ENCODE measurements around the gene SRSF4. TPM values are rescaled to one million over a fixed set of nuclear protein-coding genes. Genes with fewer than 3 reads are reported as not detected.
"Not testable (repeated sequence)": the region's sequence is repeated elsewhere in the genome, so short reads cannot be mapped to it uniquely, and the experiment has no call there.

The SRSF4 gene
- total and polyA plus RNA-seq, 2 experiments from 2014 or later: 45.0 to 60.8 TPM

DNA sequence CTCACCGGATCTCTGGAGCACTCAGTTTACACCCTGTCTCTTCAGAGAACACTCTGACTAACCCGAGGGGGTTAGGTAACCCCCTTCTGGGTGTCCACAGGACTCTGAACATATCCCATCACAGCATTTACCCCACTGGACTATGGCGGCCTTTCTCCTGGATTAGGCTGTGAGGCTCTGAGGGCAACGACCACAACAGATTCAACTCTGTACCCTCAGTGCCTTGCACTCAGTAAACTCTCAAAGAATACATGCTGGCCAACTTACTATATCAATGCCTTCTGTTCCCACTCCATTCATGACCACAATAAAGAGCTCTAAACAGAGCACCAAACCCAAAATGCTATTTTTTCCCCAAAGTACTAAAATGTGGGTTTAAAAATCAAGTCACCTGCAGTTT, 43.7 kb upstream of the SRSF4 start:
- H3F3A ChIP-seq (ENCODE audit: insufficient read depth): no peaks in the 10 kb centered on the region
- TF ChIP-seq EZH2 (IDR thresholded peaks at IDR 0.05; ENCODE audit: insufficient read depth, poor library complexity, severe bottlenecking): no peak
- no peak for TF ChIP-seq EZH2phosphoT487 (IDR thresholded peaks at IDR 0.05; ENCODE audit: insufficient read depth, low read depth)
- H2AFZ ChIP-seq: no peak overlapping the region
- H3K27me3 ChIP-seq (replicated peaks; ENCODE audit: insufficient read depth): no peaks in the 10 kb centered on the region
- no peak overlapping the region for H3K9ac ChIP-seq
- peaks cover 4% of the 10 kb centered on the region; the same call in 1 of the 2 replicates for H3K4me1 ChIP-seq (ENCODE audit: insufficient read depth)
- H4K20me1 ChIP-seq (ENCODE audit: insufficient read depth): no peaks in the 10 kb centered on the region
- no peaks in the 10 kb centered on the region for H3K9me2 ChIP-seq (ENCODE audit: insufficient read depth)
- no peak overlapping the region for H3K27ac ChIP-seq
- in situ Hi-C loops (cut with MboI): loop anchor here (25.0 kb wide), 2 partner anchors 462 to 1487 kb away; partner anchors contain the start of gene MATN1
- peaks cover 22% of the 10 kb centered on the region for H3K79me2 ChIP-seq (ENCODE audit: insufficient read depth)
- no peaks in the 10 kb centered on the region for H3K36me3 ChIP-seq (ENCODE audit: low read depth)
- WGBS, 2 experiments (ENCODE audit: low coverage in 1 of 2, low lambda C conversion rate in 2 of 2, missing lambda C conversion rate in 2 of 2): 73 to 79% methylated on average over 4 of the region's 4 CpGs
- DNase-seq: no peak
- H3K4me2 ChIP-seq (ENCODE audit: unreplicated experiment): no peak overlapping the region
- H3K4me3 ChIP-seq: no peak overlapping the region
- no peaks in the 10 kb centered on the region for H3K9me3 ChIP-seq (ENCODE audit: low read depth)

DNA sequence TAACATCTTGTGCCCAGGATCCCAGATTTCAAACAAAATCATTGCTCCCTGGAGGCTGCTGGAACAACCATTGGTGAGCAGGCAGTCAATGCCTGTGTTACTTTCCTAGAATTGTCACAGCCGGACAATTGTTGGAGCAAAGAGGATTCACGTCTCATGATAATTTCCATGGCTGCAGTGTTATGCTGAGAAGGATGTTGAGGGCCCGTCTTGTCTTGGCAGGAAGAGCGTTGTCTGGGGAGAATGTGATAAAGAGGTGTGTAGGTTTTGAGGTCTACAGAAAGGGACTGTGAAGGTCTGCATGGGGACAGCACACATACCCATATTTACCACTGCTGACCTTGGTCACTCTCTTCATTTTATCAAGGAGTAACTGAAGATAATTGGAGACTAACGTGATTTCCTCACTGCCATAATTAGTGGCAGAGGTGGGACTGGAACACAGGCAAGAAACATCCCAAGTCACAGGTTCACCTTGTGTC, 42.7 kb upstream of the SRSF4 start:
- in situ Hi-C loops (cut with MboI): no loop called here
- WGBS, 2 experiments (ENCODE audit: low coverage in 1 of 2, low lambda C conversion rate in 2 of 2, missing lambda C conversion rate in 2 of 2): 97 to 98% methylated on average over 5 of the region's 5 CpGs
- Histone ChIP-seq H3K9me2 (ENCODE audit: insufficient read depth) (no peaks in the 10 kb centered on the region), H3K27me3 (replicated peaks; ENCODE audit: insufficient read depth) (no peaks in the 10 kb centered on the region), H2AFZ (no peak overlapping the region), H3K27ac (no peak overlapping the region), H3K79me2 (ENCODE audit: insufficient read depth) (peaks cover 13% of the 10 kb centered on the region), H3K9me3 (ENCODE audit: low read depth) (no peaks in the 10 kb centered on the region), H4K20me1 (ENCODE audit: insufficient read depth) (no peaks in the 10 kb centered on the region), H3K4me1 (ENCODE audit: insufficient read depth) (no peaks in the 10 kb centered on the region), H3F3A (ENCODE audit: insufficient read depth) (0 out of 2 replicates have a peak, but pooled peaks cover under 1% of the 10 kb centered on the region), H3K36me3 (ENCODE audit: low read depth) (no peaks in the 10 kb centered on the region), H3K4me2 (ENCODE audit: unreplicated experiment) (no peak overlapping the region), H3K4me3 (no peak overlapping the region), H3K9ac (no peak overlapping the region)
- DNase-seq: no peak
- no peak for TF ChIP-seq EZH2 (IDR thresholded peaks at IDR 0.05; ENCODE audit: insufficient read depth, poor library complexity, severe bottlenecking)
- no peak for TF ChIP-seq EZH2phosphoT487 (IDR thresholded peaks at IDR 0.05; ENCODE audit: insufficient read depth, low read depth)

DNA sequence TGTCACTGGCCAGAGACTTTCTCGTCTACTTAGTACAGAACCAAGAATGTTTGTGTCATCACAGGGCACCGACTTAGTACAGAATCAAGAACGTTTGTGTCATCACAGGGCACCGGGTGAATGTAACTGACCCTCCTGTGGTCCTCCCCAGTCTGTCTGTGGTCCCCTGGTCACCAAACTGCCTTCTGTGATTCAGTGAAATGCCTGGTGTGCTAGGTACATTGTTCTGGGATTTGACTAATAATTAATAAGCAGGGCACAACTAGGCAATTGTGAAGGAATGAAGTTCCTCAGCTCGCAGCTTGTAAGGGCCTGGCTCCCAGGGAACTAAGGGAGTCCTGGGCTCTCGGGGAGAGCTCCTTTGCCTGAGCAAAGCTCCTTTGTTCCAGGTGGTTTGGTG, 41.8 kb upstream of the SRSF4 start:
- Histone ChIP-seq H3K27me3 (replicated peaks; ENCODE audit: insufficient read depth) (no peaks in the 10 kb centered on the region), H3K4me1 (ENCODE audit: insufficient read depth) (peaks cover 5% of the 10 kb centered on the region), H3K4me2 (ENCODE audit: unreplicated experiment) (no peak overlapping the region), H3K27ac (no peak overlapping the region), H3K79me2 (ENCODE audit: insufficient read depth) (peaks cover 4% of the 10 kb centered on the region), H4K20me1 (ENCODE audit: insufficient read depth) (no peaks in the 10 kb centered on the region), H2AFZ (no peak overlapping the region), H3F3A (ENCODE audit: insufficient read depth) (peaks cover 9% of the 10 kb centered on the region; the same call in 1 of the 2 replicates), H3K9me2 (ENCODE audit: insufficient read depth) (no peaks in the 10 kb centered on the region), H3K9me3 (ENCODE audit: low read depth) (no peaks in the 10 kb centered on the region), H3K9ac (no peak overlapping the region), H3K36me3 (ENCODE audit: low read depth) (no peaks in the 10 kb centered on the region), H3K4me3 (no peak overlapping the region)
- in situ Hi-C loops (cut with MboI): no loop called here
- TF ChIP-seq EZH2phosphoT487 (IDR thresholded peaks at IDR 0.05; ENCODE audit: insufficient read depth, low read depth) (no peak), EZH2 (IDR thresholded peaks at IDR 0.05; ENCODE audit: insufficient read depth, poor library complexity, severe bottlenecking) (no peak)
- WGBS, 2 experiments (ENCODE audit: low coverage in 1 of 2, low lambda C conversion rate in 2 of 2, missing lambda C conversion rate in 2 of 2): 85 to 88% methylated on average over 6 of the region's 6 CpGs
- no peak for DNase-seq

DNA sequence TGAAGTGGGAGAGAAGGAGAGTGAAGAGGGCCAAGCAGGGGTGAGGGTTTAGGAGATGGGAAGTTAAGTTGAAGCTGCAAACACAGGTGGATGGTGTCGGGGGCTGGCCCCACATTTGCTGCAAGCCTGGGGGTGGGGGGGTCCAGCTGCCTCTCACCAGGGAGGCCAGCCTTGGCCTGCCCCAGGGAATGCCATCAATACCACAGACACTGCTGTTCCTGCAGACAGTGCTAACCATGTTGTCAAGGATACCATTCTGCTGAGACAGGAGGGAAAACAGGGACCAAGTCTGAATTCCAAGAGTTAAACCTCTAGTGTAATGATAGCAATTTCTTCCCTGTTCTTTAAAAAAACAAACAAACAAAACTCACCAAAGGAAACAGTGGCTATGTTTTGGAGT, 41.0 kb upstream of the SRSF4 start:
- WGBS, 2 experiments (ENCODE audit: low coverage in 1 of 2, low lambda C conversion rate in 2 of 2, missing lambda C conversion rate in 2 of 2): 94 to 100% methylated on average over 1 of the region's 1 CpG
- Histone ChIP-seq H3K4me1 (ENCODE audit: insufficient read depth) (peaks cover 13% of the 10 kb centered on the region), H3K9me3 (ENCODE audit: low read depth) (no peaks in the 10 kb centered on the region), H3K9ac (no peak overlapping the region), H3K79me2 (ENCODE audit: insufficient read depth) (no peaks in the 10 kb centered on the region; the same call in 1 of the 2 replicates), H4K20me1 (ENCODE audit: insufficient read depth) (no peaks in the 10 kb centered on the region), H3K9me2 (ENCODE audit: insufficient read depth) (no peaks in the 10 kb centered on the region), H3K27me3 (replicated peaks; ENCODE audit: insufficient read depth) (no peaks in the 10 kb centered on the region), H3K4me3 (no peak overlapping the region), H3K4me2 (ENCODE audit: unreplicated experiment) (no peak overlapping the region), H3K27ac (no peak overlapping the region), H2AFZ (no peak overlapping the region), H3F3A (ENCODE audit: insufficient read depth) (peaks cover 17% of the 10 kb centered on the region; the same call in 1 of the 2 replicates), H3K36me3 (ENCODE audit: low read depth) (no peaks in the 10 kb centered on the region)
- TF ChIP-seq EZH2phosphoT487 (IDR thresholded peaks at IDR 0.05; ENCODE audit: insufficient read depth, low read depth) (no peak), EZH2 (IDR thresholded peaks at IDR 0.05; ENCODE audit: insufficient read depth, poor library complexity, severe bottlenecking) (no peak)
- in situ Hi-C loops (cut with MboI): no loop called here
- DNase-seq: no peak

DNA sequence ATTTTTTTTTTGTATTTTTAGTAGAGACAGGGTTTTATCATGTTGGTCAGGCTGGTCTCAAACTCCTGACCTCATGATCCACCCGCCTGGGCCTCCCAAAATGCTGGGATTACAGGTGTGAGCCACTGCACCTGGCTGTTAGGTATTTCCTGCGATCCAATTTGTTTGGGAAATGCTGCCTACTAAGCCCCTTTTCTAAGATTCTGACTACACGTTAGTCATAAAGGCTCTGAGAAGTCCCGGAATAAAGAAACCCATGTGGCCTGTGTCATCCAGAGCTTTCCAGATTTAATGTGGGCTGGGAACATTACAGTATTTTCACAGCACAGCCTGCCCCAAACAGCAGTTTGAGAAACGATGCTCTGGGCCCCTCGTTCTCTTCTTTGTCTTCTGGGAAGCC, 40.6 kb upstream of the SRSF4 start:
- H4K20me1 ChIP-seq (ENCODE audit: insufficient read depth); H3K27me3 ChIP-seq (replicated peaks; ENCODE audit: insufficient read depth); H3K27ac ChIP-seq; H3K4me2 ChIP-seq (ENCODE audit: unreplicated experiment); H3K9me3 ChIP-seq (ENCODE audit: low read depth); H3K36me3 ChIP-seq (ENCODE audit: low read depth); in situ Hi-C loops (cut with MboI); H2AFZ ChIP-seq; DNase-seq; H3K79me2 ChIP-seq (ENCODE audit: insufficient read depth); H3K9ac ChIP-seq; H3K4me3 ChIP-seq; H3K9me2 ChIP-seq (ENCODE audit: insufficient read depth): not testable (repeated sequence)
- 94% methylated on average over 6 of the region's 6 CpGs for WGBS, 2 experiments (ENCODE audit: low coverage in 1 of 2, low lambda C conversion rate in 2 of 2, missing lambda C conversion rate in 2 of 2)
- Histone ChIP-seq H3F3A (ENCODE audit: insufficient read depth) (peaks cover 21% of the 10 kb centered on the region; the same call in 1 of the 2 replicates), H3K4me1 (ENCODE audit: insufficient read depth) (peaks cover 17% of the 10 kb centered on the region)

All from GM23248 (cell line).